WTC11 (cell line): ENCODE data around the gene UNC5A.

Source experiments
- CBFB ChIP-seq: sonication (generic); formaldehyde crosslinking; IDR thresholded peaks from 2 replicates; pipeline ENCODE4 v1.8.1; 2022; ENCODE audit warnings: mild to moderate bottlenecking, low read depth, missing genetic modification reagents
- FOXJ3 ChIP-seq: sonication (generic); formaldehyde crosslinking; IDR thresholded peaks from 2 replicates; pipeline ENCODE4 v1.9.0; 2021; ENCODE audit warnings: missing genetic modification reagents, mild to moderate bottlenecking, borderline replicate concordance
- JUN ChIP-seq: sonication (generic); formaldehyde crosslinking; IDR thresholded peaks from 2 replicates; pipeline ENCODE4 v1.8.0; 2023; ENCODE audit warnings: mild to moderate bottlenecking, missing genetic modification reagents
- NFATC4 ChIP-seq: fragments of 250-450 bp; sonication (Bioruptor Pico); IDR thresholded peaks from 2 replicates; pipeline ENCODE4 v1.9.0; 2021; ENCODE audit warnings: mild to moderate bottlenecking
- TP53 ChIP-seq: sonication (generic); formaldehyde crosslinking; IDR thresholded peaks from 2 replicates; pipeline ENCODE4 v1.8.1; 2023; ENCODE audit warnings: mild to moderate bottlenecking, missing genetic modification reagents
- ZNF396 ChIP-seq: fragments of 250-450 bp; sonication (Bioruptor Pico); IDR thresholded peaks from 2 replicates; pipeline ENCODE4 v1.8.0; 2021; ENCODE audit warnings: mild to moderate bottlenecking, moderate library complexity, borderline replicate concordance
- ZNF423 ChIP-seq: fragments of 250-450 bp; sonication (Bioruptor Pico); IDR thresholded peaks from 2 replicates; pipeline ENCODE4 v2.1.2; 2022; ENCODE audit warnings: mild to moderate bottlenecking, moderate library complexity
- TF ChIP-seq, protein P1 (sequence below): fragments of 200-600 bp; IDR thresholded peaks from 2 replicates; pipeline ENCODE4 v1.8.0; 2022; ENCODE audit warnings: antibody characterized with exemption
- TF ChIP-seq, protein P2 (sequence below): sonication (generic); formaldehyde crosslinking; IDR thresholded peaks from 2 replicates; pipeline ENCODE4 v1.8.1; 2022; ENCODE audit warnings: mild to moderate bottlenecking, missing genetic modification reagents, moderate library complexity, borderline replicate concordance
- TF ChIP-seq, protein P3 (sequence below): sonication (generic); formaldehyde crosslinking; IDR thresholded peaks from 2 replicates; pipeline ENCODE4 v1.8.1; 2023; ENCODE audit warnings: mild to moderate bottlenecking, missing genetic modification reagents, moderate library complexity
- TF ChIP-seq, protein P4 (sequence below): sonication (generic); formaldehyde crosslinking; IDR thresholded peaks from 2 replicates; pipeline ENCODE4 v1.8.0; 2022; ENCODE audit warnings: mild to moderate bottlenecking, missing genetic modification reagents
- TF ChIP-seq, protein P5 (sequence below): sonication (generic); formaldehyde crosslinking; IDR thresholded peaks from 2 replicates; pipeline ENCODE4 v1.8.1; 2023; ENCODE audit warnings: mild to moderate bottlenecking, missing genetic modification reagents
- TF ChIP-seq, protein P6 (sequence below): sonication (generic); formaldehyde crosslinking; conservative IDR thresholded peaks from 2 replicates; pipeline ENCODE4 v1.8.1; 2022; ENCODE audit warnings: mild to moderate bottlenecking, missing genetic modification reagents
- TF ChIP-seq, protein P7 (sequence below): sonication (generic); formaldehyde crosslinking; IDR thresholded peaks from 2 replicates; pipeline ENCODE4 v1.8.1; 2022; ENCODE audit warnings: mild to moderate bottlenecking, moderate library complexity, missing genetic modification reagents

DNA sequence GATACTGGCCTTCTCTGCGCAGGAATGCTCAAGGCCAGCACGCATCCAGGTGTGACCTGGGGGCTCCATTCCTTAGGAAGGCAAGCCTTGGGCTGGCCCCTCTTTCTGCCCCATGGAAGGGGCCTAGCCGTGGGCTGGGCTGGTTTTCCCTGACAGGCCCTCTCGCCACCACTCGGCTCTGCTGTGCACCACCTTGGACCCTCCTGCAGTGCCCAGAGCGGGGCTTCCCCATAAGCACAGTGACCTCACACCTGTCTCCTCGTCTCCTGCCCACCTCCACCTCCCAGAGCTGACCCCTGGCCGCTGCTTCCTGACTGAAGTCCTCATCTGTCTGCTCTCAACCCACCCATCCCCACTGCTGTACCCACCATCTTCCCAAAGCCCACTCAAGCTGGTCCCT, 21.1 kb downstream of the UNC5A start:
- TF ChIP-seq, protein P1, sequence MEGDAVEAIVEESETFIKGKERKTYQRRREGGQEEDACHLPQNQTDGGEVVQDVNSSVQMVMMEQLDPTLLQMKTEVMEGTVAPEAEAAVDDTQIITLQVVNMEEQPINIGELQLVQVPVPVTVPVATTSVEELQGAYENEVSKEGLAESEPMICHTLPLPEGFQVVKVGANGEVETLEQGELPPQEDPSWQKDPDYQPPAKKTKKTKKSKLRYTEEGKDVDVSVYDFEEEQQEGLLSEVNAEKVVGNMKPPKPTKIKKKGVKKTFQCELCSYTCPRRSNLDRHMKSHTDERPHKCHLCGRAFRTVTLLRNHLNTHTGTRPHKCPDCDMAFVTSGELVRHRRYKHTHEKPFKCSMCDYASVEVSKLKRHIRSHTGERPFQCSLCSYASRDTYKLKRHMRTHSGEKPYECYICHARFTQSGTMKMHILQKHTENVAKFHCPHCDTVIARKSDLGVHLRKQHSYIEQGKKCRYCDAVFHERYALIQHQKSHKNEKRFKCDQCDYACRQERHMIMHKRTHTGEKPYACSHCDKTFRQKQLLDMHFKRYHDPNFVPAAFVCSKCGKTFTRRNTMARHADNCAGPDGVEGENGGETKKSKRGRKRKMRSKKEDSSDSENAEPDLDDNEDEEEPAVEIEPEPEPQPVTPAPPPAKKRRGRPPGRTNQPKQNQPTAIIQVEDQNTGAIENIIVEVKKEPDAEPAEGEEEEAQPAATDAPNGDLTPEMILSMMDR = no peak
- TF ChIP-seq, protein P2, sequence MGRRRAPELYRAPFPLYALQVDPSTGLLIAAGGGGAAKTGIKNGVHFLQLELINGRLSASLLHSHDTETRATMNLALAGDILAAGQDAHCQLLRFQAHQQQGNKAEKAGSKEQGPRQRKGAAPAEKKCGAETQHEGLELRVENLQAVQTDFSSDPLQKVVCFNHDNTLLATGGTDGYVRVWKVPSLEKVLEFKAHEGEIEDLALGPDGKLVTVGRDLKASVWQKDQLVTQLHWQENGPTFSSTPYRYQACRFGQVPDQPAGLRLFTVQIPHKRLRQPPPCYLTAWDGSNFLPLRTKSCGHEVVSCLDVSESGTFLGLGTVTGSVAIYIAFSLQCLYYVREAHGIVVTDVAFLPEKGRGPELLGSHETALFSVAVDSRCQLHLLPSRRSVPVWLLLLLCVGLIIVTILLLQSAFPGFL (CRISPR knock-in tag) = no peak
- no peak for TF ChIP-seq ZNF396
- no peak for TF ChIP-seq ZNF423 (CRISPR knock-in tag)
- TF ChIP-seq, protein P3, sequence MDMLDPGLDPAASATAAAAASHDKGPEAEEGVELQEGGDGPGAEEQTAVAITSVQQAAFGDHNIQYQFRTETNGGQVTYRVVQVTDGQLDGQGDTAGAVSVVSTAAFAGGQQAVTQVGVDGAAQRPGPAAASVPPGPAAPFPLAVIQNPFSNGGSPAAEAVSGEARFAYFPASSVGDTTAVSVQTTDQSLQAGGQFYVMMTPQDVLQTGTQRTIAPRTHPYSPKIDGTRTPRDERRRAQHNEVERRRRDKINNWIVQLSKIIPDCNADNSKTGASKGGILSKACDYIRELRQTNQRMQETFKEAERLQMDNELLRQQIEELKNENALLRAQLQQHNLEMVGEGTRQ (CRISPR knock-in tag) = no peak
- no peak for TF ChIP-seq FOXJ3
- no peak for TF ChIP-seq CBFB
- TF ChIP-seq, protein P4, sequence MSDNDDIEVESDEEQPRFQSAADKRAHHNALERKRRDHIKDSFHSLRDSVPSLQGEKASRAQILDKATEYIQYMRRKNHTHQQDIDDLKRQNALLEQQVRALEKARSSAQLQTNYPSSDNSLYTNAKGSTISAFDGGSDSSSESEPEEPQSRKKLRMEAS = no peak
- TF ChIP-seq TP53 (CRISPR knock-in tag) = no peak
- TF ChIP-seq, protein P5, sequence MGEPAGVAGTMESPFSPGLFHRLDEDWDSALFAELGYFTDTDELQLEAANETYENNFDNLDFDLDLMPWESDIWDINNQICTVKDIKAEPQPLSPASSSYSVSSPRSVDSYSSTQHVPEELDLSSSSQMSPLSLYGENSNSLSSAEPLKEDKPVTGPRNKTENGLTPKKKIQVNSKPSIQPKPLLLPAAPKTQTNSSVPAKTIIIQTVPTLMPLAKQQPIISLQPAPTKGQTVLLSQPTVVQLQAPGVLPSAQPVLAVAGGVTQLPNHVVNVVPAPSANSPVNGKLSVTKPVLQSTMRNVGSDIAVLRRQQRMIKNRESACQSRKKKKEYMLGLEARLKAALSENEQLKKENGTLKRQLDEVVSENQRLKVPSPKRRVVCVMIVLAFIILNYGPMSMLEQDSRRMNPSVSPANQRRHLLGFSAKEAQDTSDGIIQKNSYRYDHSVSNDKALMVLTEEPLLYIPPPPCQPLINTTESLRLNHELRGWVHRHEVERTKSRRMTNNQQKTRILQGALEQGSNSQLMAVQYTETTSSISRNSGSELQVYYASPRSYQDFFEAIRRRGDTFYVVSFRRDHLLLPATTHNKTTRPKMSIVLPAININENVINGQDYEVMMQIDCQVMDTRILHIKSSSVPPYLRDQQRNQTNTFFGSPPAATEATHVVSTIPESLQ = no peak
- TF ChIP-seq, protein P6, sequence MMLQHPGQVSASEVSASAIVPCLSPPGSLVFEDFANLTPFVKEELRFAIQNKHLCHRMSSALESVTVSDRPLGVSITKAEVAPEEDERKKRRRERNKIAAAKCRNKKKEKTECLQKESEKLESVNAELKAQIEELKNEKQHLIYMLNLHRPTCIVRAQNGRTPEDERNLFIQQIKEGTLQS (CRISPR knock-in tag) = no peak
- TF ChIP-seq, protein P7, sequence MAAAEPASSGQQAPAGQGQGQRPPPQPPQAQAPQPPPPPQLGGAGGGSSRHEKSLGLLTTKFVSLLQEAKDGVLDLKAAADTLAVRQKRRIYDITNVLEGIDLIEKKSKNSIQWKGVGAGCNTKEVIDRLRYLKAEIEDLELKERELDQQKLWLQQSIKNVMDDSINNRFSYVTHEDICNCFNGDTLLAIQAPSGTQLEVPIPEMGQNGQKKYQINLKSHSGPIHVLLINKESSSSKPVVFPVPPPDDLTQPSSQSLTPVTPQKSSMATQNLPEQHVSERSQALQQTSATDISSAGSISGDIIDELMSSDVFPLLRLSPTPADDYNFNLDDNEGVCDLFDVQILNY (CRISPR knock-in tag) = no peak
- TF ChIP-seq NFATC4 = no peak
- no peak for TF ChIP-seq JUN (CRISPR knock-in tag)
